Stimulated activated CD4-positive, alpha-beta T cell treated with anti-CD3 and anti-CD28 coated beads, Interleukin-1b, Interleukin-23, amount 100 ng/mL, for 4 hours (primary cell): ENCODE measurements around the gene TRIP6.
"Not testable (repeated sequence)": the region's sequence is repeated elsewhere in the genome, so short reads cannot be mapped to it uniquely, and the experiment has no call there.

Experiments
- DNase-seq, 2 donors: peaks; one replicate each; pipeline ENCODE4 v3.0.0-alpha.2; 2020; ENCODE audit warnings: low read depth in 2 of 2

TRIP6 gene

GRCh38 chr7:100914208-100914878, 47.2 kb downstream of the TRIP6 start:
- no peak for DNase-seq

DNA sequence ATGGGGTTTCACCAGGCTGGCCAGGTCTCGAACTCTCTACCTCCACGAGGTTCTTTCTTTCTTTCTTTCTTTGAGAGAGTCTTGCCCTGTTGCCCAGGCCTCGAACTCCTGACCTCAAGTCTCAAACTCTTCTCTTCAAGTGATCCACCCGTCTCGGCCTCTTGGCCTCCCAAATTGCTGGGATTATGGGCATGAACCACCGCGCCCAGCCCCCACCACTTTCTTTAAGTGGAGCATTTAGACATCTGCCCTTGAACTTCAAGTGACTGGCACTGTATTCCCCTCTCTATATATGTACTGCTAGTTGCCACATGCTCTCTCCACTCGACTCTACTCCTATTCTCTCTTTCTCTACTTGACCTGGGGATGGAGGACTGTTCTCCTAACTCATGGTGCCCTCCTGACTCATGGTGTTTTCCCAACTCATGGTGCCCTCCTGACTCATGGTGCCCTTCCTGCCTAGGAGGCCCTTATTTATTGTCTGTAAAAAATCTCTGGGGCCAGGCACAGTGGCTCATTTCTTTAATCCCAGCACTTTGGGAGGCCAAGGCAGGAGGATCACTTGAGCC, 47.8 kb downstream of the TRIP6 start:
- DNase-seq = no peak

DNA sequence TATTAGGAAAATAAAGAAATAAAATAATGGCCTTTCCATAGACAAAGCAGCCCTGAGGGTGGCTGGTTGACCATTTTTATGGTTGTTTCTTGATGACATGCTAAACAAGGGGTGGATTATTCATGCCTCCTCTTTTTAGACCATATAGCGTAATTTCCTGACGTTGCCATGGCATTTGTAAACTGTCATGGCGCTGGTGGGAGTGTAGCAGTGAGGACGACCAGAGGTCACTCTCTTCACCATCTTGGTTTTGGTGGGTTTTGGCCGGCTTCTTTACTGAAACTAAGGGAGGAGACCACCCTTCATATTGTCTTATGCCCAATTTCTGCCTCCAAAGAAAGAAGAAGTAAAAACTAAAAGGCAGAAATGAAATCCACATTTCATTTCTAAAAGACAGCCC, 52.1 kb downstream of the TRIP6 start:
- DNase-seq = not testable (repeated sequence)

DNA sequence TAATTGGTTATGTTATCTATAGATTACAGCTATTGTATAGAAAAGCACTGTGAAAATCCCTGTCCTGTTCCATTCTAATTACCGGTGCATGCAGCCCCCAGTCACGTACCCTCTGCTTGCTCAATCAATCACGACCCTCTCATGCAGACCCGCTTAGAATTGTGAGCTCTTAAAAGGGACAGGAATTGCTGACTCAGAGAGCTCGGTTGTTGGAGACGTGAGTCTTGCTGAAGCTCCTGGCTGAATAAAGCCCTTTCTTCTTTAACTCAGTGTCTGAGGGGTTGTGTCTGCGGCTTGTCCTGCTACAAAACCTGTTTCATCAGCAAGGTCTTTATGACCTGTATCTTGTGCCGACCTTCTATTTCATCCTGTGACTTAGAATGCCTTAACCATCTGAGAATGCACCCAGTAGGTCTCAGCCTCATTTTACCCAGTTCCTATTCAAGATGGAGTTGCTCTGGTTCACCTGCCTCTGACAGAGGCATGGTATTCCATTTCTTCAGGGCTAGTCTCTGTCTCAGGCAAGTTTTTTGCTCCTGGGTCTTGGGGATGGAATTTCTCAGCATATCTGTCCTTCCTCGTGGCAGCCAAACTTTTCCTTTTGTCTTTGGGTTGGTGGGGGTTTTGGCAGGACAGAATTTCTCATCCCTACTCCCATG, 52.7 kb downstream of the TRIP6 start:
- not testable (repeated sequence) for DNase-seq

DNA sequence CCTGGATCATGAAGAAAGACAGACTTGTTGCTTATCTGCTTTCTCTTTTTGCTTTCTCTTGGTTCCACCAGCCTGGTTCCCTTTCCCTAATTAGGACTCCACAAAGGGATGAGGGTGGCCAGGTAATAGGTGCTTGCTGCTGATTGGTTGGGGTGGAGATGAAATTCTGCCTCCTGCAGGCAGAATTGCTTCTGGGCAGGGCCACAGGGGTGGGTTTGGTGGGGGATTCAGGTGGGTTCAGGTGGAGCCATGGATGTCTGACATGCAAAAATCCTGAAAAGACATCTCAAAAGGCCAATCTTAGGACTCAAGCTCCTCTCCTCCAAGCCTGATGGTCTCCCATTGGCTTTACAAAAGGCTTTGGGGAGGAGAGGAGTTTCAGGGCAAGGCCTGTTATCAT, 53.9 kb downstream of the TRIP6 start:
- DNase-seq = no peak
